Left lobe of liver (tissue), 2 donors: ENCODE results near the gene CD2. TPM values are rescaled to one million over a fixed set of nuclear protein-coding genes. Genes with fewer than 3 reads are reported as not detected.

Source experiments
- ATAC-seq: fragments of 200-7000 bp; cut with Tn5 transposase; one replicate; pipeline ENCODE4 v1.9.1; 2020; ENCODE audit warnings: mild to moderate bottlenecking, moderate library complexity
- DNase-seq: peaks from one replicate; pipeline ENCODE4 v3.0.0-alpha.2; 2020; ENCODE audit warnings: low spot score
- total RNA-seq: library from RNA; stranded (reverse); gene quantifications from one replicate; pipeline ENCODE4 v1.2.1, GENCODE V29; 2021
- donor health status: DM: no; HTN: no; CAD: no; lungs with moderate emphysema.
- donor health status: DM: no; HTN: yes; CAD: no.

CD2 gene
- total RNA-seq, 1 donor from 2014 or later = 0.43 TPM

DNA sequence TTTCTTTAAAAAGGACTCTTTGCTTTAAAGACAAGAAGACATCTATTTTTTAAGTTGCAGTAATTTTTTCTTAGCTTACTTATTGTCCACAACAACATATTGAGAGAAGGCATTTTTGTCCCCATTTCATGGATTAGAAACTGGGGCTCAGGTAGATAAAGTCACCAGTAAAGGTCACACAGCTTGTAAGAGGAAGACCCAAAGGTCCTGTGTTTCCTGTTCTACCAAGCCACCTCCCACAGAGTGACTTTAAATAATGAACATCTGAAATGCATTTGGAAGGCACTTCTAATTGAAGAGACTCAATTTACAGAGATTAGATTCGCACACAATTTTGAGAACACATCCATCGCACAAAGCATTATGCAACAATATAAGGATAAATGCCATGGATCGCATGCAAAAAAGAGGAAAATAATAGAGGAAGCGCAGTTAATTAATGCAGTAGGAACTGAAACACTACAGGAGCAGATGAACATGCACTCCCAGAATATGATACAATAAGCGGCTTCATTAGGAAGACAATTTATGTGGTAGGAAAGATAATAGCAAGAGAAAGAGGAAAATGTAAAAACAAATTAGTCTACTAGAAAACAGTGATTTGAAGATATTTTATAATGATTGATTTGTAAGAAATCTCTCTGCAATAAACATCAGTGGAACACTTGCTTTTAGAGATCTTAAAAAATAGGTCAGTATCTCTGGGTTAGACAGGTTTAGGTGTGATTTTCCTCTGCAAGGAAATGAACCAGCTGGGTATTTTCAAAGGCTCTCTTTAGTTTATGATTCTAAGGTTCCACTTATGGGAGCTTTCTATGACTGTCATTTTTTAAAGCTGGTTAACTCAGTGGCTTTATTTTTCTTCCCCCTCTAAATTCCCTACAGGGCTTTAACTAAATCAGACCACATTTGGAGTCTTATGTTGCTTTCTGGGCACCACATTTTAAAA, 27.1 kb upstream of the CD2 start:
- DNase-seq = no peak
- no peak for ATAC-seq

- no peak for ATAC-seq
- DNase-seq = no peak
Measured at GRCh38 chr1:116731439-116731838, 22.8 kb upstream of the CD2 start.

GRCh38 chr1:116732726-116733125, 21.5 kb upstream of the CD2 start:
- ATAC-seq (no peak), DNase-seq (no peak)

DNA sequence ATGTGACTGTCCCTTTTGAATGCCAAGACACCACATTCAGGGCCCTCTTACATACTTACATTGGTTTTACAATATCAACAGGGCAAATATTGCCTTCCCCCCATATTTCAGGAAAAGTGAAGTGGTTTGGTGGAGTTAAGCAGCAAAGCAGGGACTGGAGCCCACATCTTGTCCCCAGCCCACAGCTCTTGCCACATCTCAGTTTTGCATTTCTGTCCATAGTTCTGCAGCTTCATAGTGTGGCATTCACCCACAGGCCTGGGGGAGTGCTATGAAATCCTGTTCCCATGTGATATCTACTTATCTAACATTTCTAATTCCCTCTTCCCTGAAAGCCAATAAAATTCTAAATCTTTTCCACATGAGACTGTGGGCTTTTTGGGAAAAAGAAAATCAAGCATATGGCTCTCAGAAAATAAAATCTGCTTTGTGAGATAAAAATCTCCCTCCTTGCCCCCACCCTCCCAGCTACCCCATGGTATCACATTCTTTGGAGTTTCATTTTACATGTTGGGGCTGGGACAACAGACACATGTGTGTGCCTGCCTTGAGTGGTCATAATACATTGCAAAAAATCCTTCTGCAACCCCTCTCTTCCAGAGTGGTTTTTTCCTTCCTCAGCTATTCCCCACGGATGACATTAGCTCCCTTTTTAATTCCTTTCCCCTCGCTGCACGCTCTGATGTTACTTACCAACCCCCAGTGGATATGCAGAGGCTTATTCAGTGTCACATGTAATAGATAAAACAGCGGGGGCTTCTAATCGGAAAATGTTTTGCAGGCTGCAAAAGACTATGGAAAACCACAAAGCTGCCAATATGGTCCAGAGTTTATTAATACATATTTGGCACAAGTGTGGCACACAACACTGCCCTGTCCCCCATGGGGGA, 20.5 kb upstream of the CD2 start:
- ATAC-seq (no peak), DNase-seq (no peak)

GRCh38 chr1:116735246-116735645, 19.0 kb upstream of the CD2 start:
- no peak for ATAC-seq

DNA sequence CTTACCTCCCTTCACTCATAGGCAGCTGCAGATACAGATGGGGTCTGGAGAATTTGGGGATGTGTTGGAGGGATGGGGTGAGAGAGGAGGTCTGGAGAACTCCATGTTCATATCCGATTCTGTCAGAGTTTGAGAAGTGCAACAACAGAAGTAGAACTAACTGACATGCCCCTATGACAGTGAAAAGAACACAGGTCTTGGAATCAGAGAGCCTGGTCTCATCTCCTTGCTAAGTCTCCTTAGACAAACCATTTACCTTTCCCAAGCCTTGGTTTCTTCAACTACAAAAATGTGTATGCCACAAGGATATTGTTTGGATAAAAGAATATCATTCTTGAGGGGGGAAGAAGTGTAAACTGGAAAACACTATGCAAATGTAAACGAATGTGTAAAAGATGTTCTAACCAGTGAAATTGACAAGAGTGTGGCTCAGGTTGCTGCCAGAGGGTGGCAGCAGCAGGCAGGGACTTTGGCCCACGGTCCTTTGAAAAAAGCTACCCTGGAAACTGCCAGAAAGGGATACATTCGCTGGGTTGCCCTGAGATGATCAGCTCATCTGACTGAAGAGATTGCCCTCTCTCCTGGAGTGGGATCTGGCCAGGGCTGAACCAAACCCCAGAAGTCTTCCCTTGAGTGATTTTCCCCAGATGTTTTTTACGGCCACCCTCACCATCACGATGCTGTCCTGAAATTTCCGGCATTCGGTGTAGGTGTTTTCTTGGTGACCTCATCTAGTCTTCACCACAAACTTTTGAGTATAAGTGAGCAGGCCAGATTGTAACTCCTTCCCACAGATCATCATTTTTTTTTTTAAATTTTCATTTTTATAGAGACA, 17.0 kb upstream of the CD2 start:
- peak; percentile 93 for ATAC-seq
- no peak for DNase-seq

More at GRCh38 chr1:116735246-116735645, 19.0 kb upstream of the CD2 start:
- DNase-seq = no peak

DNA sequence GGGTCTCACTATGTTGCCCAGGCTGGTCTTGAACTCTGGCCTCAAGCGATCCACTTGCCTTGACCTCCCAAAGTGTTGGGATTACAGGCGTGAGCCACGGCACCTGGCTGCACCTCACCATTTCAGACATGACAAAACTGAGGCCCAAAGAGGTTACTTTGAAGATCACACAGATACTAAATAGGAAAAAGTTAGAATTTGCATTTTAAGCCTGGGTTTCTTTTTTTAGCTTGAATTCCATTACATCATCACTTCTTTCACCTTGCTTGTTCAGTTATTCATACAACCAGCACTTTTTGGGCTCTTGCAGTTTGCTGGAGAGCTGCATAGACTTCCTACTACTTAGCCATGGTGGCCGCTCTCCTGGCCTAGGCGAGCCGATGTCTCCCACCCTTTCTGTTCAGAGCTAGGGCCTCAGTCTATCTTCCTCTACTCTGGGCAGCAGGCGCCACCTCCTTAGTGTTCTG, 16.3 kb upstream of the CD2 start:
- DNase-seq (no peak), ATAC-seq (no peak)

DNA sequence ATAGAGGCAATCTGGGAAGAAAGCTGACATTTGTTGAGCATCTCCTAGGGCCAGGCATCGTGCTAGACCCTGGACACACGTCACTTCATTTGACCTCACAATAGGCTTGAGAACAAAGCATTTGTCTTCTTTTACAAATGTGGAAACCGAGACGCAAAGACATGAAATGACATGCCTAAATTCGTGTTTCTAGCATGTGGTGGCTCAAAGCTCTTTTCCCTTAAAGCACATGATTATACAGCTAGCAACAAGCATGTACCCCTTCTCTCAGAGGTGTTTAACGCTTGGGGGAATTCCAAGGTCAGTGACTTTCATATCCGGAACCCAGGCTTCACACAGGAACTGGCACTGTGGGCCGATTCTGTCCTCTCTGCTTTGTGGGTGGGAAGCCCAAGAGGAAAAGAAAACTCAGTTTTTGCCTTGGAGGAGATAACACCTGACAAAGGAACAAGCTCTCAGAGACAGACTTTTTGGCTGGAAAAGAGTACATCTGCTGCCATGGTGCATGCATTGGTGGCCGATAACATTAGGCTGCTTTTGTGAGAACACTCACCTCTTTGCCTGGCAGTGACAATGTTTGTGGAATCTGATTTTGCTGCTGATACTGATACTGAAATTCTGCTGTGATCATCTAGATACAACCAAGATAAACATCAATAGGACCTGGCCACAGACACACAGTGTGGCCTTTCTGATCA, 15.4 kb upstream of the CD2 start:
- no peak for DNase-seq
- no peak for ATAC-seq

GRCh38 chr1:116739371-116740012, 14.7 kb upstream of the CD2 start:
- ATAC-seq = no peak

GRCh38 chr1:116740296-116740695, 13.9 kb upstream of the CD2 start:
- ATAC-seq = no peak
- peak; percentile 27 for DNase-seq

More at GRCh38 chr1:116739371-116740012, 14.7 kb upstream of the CD2 start:
- DNase-seq = no peak

DNA sequence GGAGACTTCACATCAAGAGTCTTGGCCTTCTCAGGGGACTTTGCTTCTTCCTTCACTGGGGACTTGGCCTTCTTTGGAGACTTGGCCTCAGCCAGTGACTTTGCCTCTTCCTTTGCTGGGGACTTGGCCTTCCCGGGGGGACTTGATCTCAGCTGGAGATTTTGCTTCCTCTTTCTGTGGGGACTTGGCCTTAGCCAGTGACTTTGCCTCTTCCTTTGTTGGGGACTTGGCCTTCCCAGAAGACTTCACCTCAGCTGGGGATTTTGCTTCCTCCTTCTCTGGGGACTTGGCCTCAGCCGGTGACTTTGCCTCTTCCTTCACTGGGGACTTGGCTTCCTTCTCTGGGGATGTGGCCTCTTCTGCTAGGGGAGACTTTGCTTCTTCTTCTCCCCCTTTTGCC, 13.5 kb upstream of the CD2 start:
- ATAC-seq (no peak), DNase-seq (no peak)

DNA sequence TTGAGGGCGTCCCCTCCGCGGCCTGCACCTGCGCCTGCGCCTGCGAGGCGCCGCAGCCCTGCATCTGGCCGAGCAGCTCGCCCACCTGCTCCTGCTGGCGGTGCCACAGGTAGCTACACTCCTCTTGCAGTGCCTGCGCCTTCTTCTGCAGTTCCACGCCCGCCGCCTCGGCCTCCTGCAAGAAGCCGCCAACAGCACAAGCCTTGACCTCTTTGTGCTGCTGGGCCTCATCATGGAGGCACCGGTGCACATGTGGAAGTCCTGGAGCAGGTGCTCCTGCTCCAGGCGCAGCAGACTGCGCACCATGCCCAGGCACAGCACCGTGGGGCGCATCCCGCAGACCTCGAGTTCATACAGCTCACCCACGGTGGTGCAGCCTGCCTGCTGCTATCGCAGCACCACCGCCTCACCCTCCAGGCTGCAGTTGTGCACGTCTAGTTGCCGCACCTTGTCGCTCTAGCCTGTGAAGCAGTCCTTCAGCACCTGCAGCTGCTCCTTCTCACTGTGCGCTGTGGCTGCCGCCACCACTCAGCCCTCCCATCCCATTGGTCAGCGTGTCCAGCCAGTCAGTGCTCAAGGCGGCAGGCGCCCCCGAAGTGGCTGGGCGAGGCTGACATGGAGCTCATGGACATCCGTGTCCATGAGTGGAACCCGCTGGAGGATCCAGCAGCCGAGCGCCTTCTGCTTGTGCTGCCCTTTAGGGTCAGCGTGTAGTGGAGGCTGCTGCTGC, 12.2 kb upstream of the CD2 start:
- DNase-seq (no peak), ATAC-seq (no peak)

DNA sequence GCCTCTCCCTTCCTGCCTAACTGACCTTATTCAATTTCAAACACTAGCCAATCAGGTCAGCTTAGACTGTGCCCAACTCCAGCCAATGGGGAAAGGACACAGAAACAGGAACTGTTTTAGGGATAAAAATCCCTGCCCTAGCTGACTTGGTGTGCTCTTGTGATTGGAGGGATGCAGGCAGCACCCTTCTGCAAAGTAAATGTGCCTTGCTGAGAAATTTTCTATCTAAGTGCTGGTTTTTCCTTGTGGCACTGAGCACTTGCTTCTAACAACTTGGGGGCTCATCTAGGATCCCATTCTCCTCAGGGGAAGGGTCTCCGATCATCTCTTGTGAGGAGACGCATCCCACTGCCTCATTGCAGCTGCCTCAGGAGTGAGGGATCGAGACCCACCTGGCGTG, 10.7 kb upstream of the CD2 start:
- DNase-seq (no peak), ATAC-seq (no peak)

- DNase-seq = no peak
- no peak for ATAC-seq
Measured at GRCh38 chr1:116748272-116748671, 6.0 kb upstream of the CD2 start.

- no peak for DNase-seq
- no peak for ATAC-seq
Measured at GRCh38 chr1:116751146-116751545, 3.1 kb upstream of the CD2 start.

DNA sequence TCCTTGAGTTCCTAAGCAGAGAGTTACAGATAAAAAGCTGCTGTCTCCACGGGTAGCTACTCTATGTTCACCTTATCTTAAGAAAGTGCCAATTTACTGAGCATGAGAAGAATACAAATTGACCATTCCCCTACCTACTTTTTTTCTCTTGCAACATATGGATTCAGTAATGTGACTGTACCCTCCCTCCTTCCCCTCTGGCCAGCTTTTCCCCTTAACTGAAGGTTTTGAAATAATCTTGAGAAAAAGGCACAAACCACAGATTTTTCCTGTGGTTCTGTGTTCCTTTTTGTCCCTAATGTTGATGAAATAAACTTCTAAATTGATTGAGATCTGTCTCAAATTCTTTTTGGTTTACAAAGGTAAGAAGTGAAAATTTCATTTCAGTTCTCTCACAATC, 2.6 kb upstream of the CD2 start:
- ATAC-seq = no peak
- DNase-seq = no peak

DNA sequence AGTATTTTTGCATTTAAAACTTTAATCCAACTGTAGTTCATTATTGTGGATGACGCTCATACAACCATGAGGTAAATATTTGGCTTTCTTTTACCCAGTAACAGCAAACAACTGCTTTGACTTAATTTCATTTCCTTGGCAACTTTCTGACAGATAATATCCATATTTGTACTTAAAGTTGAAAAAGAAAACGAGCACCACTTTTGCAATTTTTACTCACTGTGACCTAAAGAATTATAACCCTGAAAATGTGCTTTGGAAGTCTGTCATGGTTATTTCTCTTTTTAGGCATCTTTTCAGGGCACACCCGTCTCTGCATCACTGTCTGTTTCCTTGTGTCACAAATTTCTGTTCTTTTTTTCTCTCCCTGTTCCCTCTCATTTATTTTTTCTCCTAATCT, 918 bp upstream of the CD2 start:
- ATAC-seq (no peak), DNase-seq (no peak)

- no peak for ATAC-seq
- DNase-seq = no peak
Measured at GRCh38 chr1:116755066-116755465, 836 bp downstream of the CD2 start.

DNA sequence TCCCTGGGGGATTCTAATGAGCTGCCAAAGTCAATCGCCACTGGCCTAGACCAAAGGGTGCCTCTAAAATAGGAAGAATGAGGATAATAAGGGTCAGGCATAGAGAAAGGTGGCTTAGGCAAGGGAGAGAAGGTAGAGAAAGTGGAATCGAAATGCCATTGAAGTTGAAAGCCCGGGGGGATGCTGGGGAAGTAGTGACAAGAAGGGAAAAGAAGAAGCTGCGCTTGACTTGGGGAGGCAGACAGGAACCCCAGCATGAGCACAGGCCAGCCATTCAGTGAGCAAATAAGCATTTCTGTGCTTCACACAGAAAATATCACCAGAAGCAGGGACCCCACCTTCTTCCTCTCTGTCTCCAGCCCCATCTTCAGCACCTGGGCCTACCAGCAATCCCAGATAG, 1.5 kb downstream of the CD2 start:
- ATAC-seq = no peak
- no peak for DNase-seq
